OCI-LY7 (cell line): ENCODE measurements around the gene PTPA. TPM values are rescaled to one million over a fixed set of nuclear protein-coding genes. Genes with fewer than 3 reads are reported as not detected.

ENCODE experiments used
- BruUV-seq: library from RNA; stranded (reverse); fragments of 400-500 nt; replicated peaks from 2 replicates; lab custom pipeline; 2021; lab: Mats Ljungman, UMichigan
- CTCF ChIA-PET: fragments of 300-600 bp; sonication (Branson Sonifier 250); formaldehyde crosslinking; loops from one replicate; lab custom pipeline; 2022; ENCODE audit warnings: antibody characterized with exemption; ENCODE audit not compliant: unreplicated experiment; lab: Charles Lee
- POLR2A ChIA-PET: fragments of 300-600 bp; sonication (Branson Sonifier 250); formaldehyde crosslinking; loops from one replicate; lab custom pipeline; 2022; ENCODE audit warnings: antibody characterized with exemption; lab: Charles Lee
- DNase-seq: peaks from one replicate; pipeline ENCODE4 v3.0.0-alpha.2; 2015; ENCODE audit warnings: low spot score
- H2AFZ ChIP-seq: fragments of 200-600 bp; sonication (generic), shearing (Covaris generic); 2 replicates; pipeline ENCODE4 v1.6.1; 2014; ENCODE audit warnings: mild to moderate bottlenecking, antibody characterized with exemption, low read length, moderate library complexity
- H3K27ac ChIP-seq: fragments of 200-600 bp; sonication (generic); 2 replicates; pipeline ENCODE4 v1.5.1; 2014; ENCODE audit warnings: mixed run types, low read depth, mild to moderate bottlenecking, moderate library complexity, low read length, inconsistent platforms; ENCODE audit not compliant: poor library complexity, severe bottlenecking
- H3K36me3 ChIP-seq: fragments of 200-600 bp; sonication (generic); 2 replicates; pipeline ENCODE4 v1.6.1; 2014; ENCODE audit warnings: mild to moderate bottlenecking, antibody characterized with exemption, low read length, moderate library complexity, mixed read lengths; ENCODE audit not compliant: insufficient read depth
- H3K4me1 ChIP-seq: fragments of 200-600 bp; sonication (generic); 2 replicates; pipeline ENCODE4 v1.5.1; 2014; ENCODE audit warnings: mild to moderate bottlenecking, low read length; ENCODE audit not compliant: insufficient read depth, poor library complexity, severe bottlenecking
- H3K4me2 ChIP-seq: fragments of 200-600 bp; sonication (generic); 2 replicates; pipeline ENCODE4 v1.6.1; 2014; ENCODE audit warnings: mild to moderate bottlenecking, low read length
- H3K4me3 ChIP-seq: fragments of 200-600 bp; sonication (generic); 2 replicates; pipeline ENCODE4 v1.5.1; 2014; ENCODE audit warnings: mild to moderate bottlenecking, low read depth, low read length; ENCODE audit not compliant: poor library complexity, severe bottlenecking
- H3K79me2 ChIP-seq: fragments of 200-600 bp; sonication (generic); 2 replicates; pipeline ENCODE4 v1.6.1; 2016; ENCODE audit warnings: low read depth, mild to moderate bottlenecking, low read length, moderate library complexity, mixed read lengths; ENCODE audit not compliant: insufficient read depth
- H3K9me2 ChIP-seq: fragments of 200-600 bp; sonication (generic); 2 replicates; pipeline ENCODE4 v1.6.1; 2016; ENCODE audit warnings: mild to moderate bottlenecking, low read length, mixed read lengths; ENCODE audit not compliant: insufficient read depth
- H3K9me3 ChIP-seq: fragments of 200-600 bp; sonication (generic); 2 replicates; pipeline ENCODE4 v1.6.1; 2014; ENCODE audit warnings: mild to moderate bottlenecking, mixed run types, low read length, mixed read lengths
- H4K20me1 ChIP-seq: fragments of 200-600 bp; sonication (generic); 2 replicates; pipeline ENCODE4 v1.6.1; 2014; ENCODE audit warnings: mild to moderate bottlenecking, antibody characterized with exemption, low read length, moderate library complexity, mixed read lengths; ENCODE audit not compliant: insufficient read depth
- CTCF ChIP-seq: fragments of 200-600 bp; sonication (generic); conservative IDR thresholded peaks from 2 replicates; pipeline ENCODE4 v1.5.1; 2014; ENCODE audit warnings: mild to moderate bottlenecking, antibody characterized with exemption, low read length, moderate library complexity, mixed read lengths
- EZH2phosphoT487 ChIP-seq: fragments of 200-600 bp; sonication (generic); IDR thresholded peaks from 2 replicates; pipeline ENCODE4 v1.6.1; 2018; ENCODE audit warnings: low read depth, borderline replicate concordance, mild to moderate bottlenecking, mixed run types, antibody characterized with exemption, low read length, moderate library complexity, mixed read lengths
- intact Hi-C: fragments of 100-400 bp; cut with micrococcal nuclease; formaldehyde crosslinking; loops from one replicate; pipeline ENCODE4 v1.10.0; 2022; ENCODE audit not compliant: unreplicated experiment
- total RNA-seq, 2 experiments: library from RNA; depleted of rRNA in 1 of 2; stranded (reverse); fragments of >200 nt in 1 of 2; shearing (Covaris generic) in 1 of 2; gene quantifications; 2 replicates each; pipeline ENCODE4 v1.2.3, GENCODE V29; 2014 to 2022

PTPA gene
- total RNA-seq, 2 experiments from 2014 or later: 106 to 111 TPM

GRCh38 chr9:129131300-129132145, 20.3 kb downstream of the PTPA start:
- Histone ChIP-seq H3K4me3 (no peak overlapping the region), H4K20me1 (no peaks in the 10 kb centered on the region), H3K9me2 (no peaks in the 10 kb centered on the region), H3K27ac (no peak overlapping the region), H3K4me2 (no peak overlapping the region), H3K79me2 (no peaks in the 10 kb centered on the region), H3K4me1 (no peaks in the 10 kb centered on the region), H3K36me3 (peaks cover 72% of the 10 kb centered on the region), H2AFZ (no peak overlapping the region), H3K9me3 (no peaks in the 10 kb centered on the region)
- peak; percentile 99 for TF ChIP-seq CTCF
- no peak for TF ChIP-seq EZH2phosphoT487
- ChIA-PET POLR2A (interaction anchor here (1.0 to 1.8 kb wide), 3 partner anchors 8 to 16 kb away, joined by 4 to 7 read pairs (median 6); no protein-coding TSS in a partner anchor), CTCF (interaction anchor here (0.5 to 2.0 kb wide), 10 partner anchors 9 to 104 kb away, joined by 3 to 10 read pairs (median 4); partner anchors contain the start of genes DOLPP1 and SH3GLB2)
- BruUV-seq: no TSS peak
- DNase-seq: peak; percentile 73
- intact Hi-C loops: loop anchor here (2.0 kb wide), 1 partner anchor 479 kb away; no protein-coding TSS in a partner anchor

GRCh38 chr9:129133082-129133481, 21.9 kb downstream of the PTPA start:
- Histone ChIP-seq H3K4me2 (no peak overlapping the region), H3K79me2 (no peaks in the 10 kb centered on the region), H3K4me3 (no peak overlapping the region), H3K27ac (no peak overlapping the region), H3K9me3 (no peaks in the 10 kb centered on the region), H4K20me1 (no peaks in the 10 kb centered on the region), H3K4me1 (no peaks in the 10 kb centered on the region), H3K36me3 (peaks cover 70% of the 10 kb centered on the region), H3K9me2 (no peaks in the 10 kb centered on the region), H2AFZ (no peak overlapping the region)
- no peak for DNase-seq
- no TSS peak for BruUV-seq
- ChIA-PET CTCF (no interaction called here), POLR2A (interaction anchor here (0.6 kb wide), 1 partner anchor 534 kb away, joined by 5 read pairs; no protein-coding TSS in a partner anchor)
- TF ChIP-seq EZH2phosphoT487 (no peak), CTCF (no peak)
- intact Hi-C loops: no loop called here

- intact Hi-C loops: no loop called here
- H3K4me2 ChIP-seq: no peak overlapping the region
- H4K20me1 ChIP-seq: no peaks in the 10 kb centered on the region
- DNase-seq: no peak
- H3K4me1 ChIP-seq: peaks cover 16% of the 10 kb centered on the region
- no peaks in the 10 kb centered on the region for H3K9me3 ChIP-seq
- no peak overlapping the region for H3K27ac ChIP-seq
- no TSS peak for BruUV-seq
- CTCF ChIA-PET: interaction anchor here (0.6 kb wide), 1 partner anchor 37 kb away, joined by 3 read pairs; no protein-coding TSS in a partner anchor
- no peaks in the 10 kb centered on the region for H3K9me2 ChIP-seq
- TF ChIP-seq EZH2phosphoT487 (no peak), CTCF (no peak)
- no peaks in the 10 kb centered on the region for H3K79me2 ChIP-seq
- no peak overlapping the region for H2AFZ ChIP-seq
- no peak overlapping the region for H3K4me3 ChIP-seq
- peaks cover 61% of the 10 kb centered on the region for H3K36me3 ChIP-seq
- POLR2A ChIA-PET: interaction anchor here (0.6 kb wide), 2 partner anchors 29 to 106 kb away, joined by 3 read pairs; no protein-coding TSS in a partner anchor
These were observed 24.3 kb downstream of the PTPA start for GRCh38 chr9:129135476-129135875.
